Measurements from ENCODE around the gene ATP6V1G3. TPM values are rescaled to one million over a fixed set of nuclear protein-coding genes. Genes with fewer than 3 reads are reported as not detected.

The ATP6V1G3 gene
- total and polyA plus RNA-seq, 8 donors = not detected

DNA sequence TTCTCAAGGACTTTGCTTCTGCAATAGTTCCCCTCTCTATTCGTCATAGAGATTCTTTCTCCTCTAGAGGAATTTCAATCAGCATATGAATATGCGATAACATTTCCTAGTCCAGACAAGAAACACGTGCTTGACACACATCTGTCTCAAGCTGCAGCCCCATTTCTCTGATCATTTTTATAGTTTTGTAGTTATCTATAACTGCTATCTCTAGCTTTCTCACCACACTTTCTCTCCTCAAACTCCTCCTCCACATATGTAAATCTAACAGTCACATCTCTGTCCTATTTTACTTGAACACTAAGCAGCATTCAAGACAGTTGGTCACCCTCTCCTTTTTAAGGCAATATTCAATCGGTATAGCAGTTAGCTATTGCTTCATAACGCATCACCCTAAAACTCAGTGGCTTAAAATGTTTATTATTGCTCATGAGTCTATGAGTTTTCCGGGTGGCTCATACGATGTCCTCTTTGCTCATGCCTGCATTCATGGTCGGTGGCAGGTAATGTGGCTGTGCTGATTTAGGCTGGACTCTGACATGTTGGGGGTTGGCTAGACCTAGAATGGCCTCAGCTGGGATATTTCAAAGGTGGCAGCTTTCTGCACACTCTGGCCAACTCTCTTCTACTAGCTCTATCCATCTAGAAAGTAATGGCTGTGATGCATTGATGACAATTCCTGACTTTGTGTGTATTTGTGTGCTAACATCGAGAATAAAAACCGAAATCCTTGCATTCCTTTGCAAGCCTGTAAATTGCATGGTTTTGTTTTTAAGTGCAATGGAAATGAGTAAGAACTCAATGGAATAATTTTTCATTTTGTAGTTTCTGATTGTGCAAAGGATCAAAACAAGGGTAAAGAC lies 20.6 kb downstream of the ATP6V1G3 start:
- FAIRE-seq = no peak
- WGBS, 2 donors = 78 to 88% methylated on average over 10 of the region's 10 CpGs
- no peak overlapping the region for H3K4me3 ChIP-seq

DNA sequence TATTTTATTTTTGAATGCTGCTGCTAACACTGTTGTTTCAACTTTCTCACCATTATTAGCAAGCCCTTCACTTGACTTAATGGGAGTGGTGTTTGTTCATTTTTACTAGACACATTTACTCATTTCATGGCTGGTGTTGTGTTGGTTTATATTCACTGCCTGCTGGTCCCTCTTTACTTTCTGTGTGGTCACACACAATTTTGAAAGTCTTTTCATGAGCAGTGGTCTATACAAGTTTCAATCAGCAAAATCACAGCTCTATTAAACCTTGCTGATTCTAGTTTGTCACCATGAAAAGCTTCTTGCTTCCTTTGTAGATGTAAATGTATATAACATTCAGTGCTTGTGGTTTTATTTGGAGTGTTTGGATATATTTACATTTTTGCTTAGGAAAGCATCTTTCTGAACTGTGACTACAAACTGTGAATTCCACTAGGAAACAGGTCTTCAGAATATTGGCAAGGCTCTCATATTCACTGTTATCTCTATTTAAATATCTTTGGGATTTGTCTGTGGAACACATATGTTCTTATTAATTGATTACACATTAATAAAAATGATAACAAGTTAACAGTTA lies 22.8 kb downstream of the ATP6V1G3 start:
- Histone ChIP-seq H3K9me3 (no peaks in the 10 kb centered on the region), H3K4me1 (no peaks in the 10 kb centered on the region), H3K27ac (no peak overlapping the region), H3K36me3 (no peaks in the 10 kb centered on the region), H3K27me3 (no peaks in the 10 kb centered on the region), H3K4me3 (no peak overlapping the region)
- ATAC-seq (no peak), FAIRE-seq (no peak), DNase-seq (no peak)
- intact Hi-C loops (cut with DNase I) = no loop called here
- TF ChIP-seq, protein P1, sequence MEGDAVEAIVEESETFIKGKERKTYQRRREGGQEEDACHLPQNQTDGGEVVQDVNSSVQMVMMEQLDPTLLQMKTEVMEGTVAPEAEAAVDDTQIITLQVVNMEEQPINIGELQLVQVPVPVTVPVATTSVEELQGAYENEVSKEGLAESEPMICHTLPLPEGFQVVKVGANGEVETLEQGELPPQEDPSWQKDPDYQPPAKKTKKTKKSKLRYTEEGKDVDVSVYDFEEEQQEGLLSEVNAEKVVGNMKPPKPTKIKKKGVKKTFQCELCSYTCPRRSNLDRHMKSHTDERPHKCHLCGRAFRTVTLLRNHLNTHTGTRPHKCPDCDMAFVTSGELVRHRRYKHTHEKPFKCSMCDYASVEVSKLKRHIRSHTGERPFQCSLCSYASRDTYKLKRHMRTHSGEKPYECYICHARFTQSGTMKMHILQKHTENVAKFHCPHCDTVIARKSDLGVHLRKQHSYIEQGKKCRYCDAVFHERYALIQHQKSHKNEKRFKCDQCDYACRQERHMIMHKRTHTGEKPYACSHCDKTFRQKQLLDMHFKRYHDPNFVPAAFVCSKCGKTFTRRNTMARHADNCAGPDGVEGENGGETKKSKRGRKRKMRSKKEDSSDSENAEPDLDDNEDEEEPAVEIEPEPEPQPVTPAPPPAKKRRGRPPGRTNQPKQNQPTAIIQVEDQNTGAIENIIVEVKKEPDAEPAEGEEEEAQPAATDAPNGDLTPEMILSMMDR (IDR thresholded peaks at IDR 0.05) = no peak

More for the DNA sequence above, 20.6 kb downstream of the ATP6V1G3 start:
- DNase-seq = no peak
- no peak overlapping the region for H3K27ac ChIP-seq
- ATAC-seq = no peak
- intact Hi-C loops (cut with DNase I) = no loop called here
- no peaks in the 10 kb centered on the region for H3K9me3 ChIP-seq
- no peaks in the 10 kb centered on the region for H3K36me3 ChIP-seq
- no peaks in the 10 kb centered on the region for H3K4me1 ChIP-seq
- H3K27me3 ChIP-seq = no peaks in the 10 kb centered on the region
- TF ChIP-seq, protein P1 (IDR thresholded peaks at IDR 0.05) = no peak

DNA sequence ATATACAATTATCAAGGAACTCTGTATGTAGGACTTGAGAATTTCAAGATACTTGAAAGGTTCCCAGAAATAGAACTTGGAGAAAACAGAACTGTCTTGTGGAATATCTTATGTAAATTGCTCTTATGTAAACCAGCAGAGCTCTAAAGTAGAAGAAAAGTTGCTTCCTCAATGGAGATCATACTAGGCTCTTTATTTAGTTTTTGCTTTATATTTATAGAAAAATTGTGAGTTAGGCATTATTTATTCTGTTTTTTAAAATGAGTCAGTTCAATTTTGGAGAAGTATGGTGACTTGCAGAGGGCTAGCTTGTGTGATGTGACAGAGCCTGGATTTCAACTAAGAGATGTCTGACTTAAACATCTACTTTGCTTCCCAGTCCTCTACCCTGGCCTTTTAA lies 40.4 kb downstream of the ATP6V1G3 start:
- Histone ChIP-seq H3K27ac (no peak overlapping the region), H3K9me3 (no peaks in the 10 kb centered on the region), H3K4me3 (no peak overlapping the region), H3K4me1 (no peaks in the 10 kb centered on the region), H3K27me3 (no peaks in the 10 kb centered on the region), H3K36me3 (no peaks in the 10 kb centered on the region)
- intact Hi-C loops (cut with DNase I) = no loop called here
- ATAC-seq = no peak
- FAIRE-seq = no peak
- TF ChIP-seq, protein P1 (IDR thresholded peaks at IDR 0.05) = no peak
- no peak for DNase-seq

DNA sequence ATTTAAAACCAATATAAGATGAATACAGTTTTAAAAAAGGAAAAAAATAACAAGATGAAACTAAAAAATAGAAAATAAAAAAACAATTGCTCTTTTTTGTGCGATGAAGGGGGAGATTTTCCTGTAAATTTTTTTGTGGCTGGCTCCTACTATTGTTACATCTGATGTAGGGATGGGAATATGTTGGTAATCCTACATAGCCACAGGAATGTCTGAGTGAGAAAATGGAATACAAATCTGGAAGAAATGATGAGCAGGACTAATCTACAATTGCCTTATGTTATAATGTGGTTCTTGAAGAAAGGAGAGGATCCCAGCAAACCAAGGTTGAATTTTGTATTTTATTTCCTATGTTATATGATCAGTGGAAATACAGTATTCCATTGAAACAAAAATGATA lies 40.9 kb downstream of the ATP6V1G3 start:
- ATAC-seq = no peak
- H3K4me3 ChIP-seq = no peak overlapping the region
- H3K4me1 ChIP-seq = no peaks in the 10 kb centered on the region
- DNase-seq = no peak
- H3K27ac ChIP-seq = no peak overlapping the region
- intact Hi-C loops (cut with DNase I) = no loop called here
- H3K36me3 ChIP-seq = no peaks in the 10 kb centered on the region
- 85 to 90% methylated on average over 1 of the region's 1 CpG for WGBS, 2 donors
- H3K27me3 ChIP-seq = no peaks in the 10 kb centered on the region
- H3K9me3 ChIP-seq = no peaks in the 10 kb centered on the region
- TF ChIP-seq, protein P1 (IDR thresholded peaks at IDR 0.05) = no peak
- no peak for FAIRE-seq

DNA sequence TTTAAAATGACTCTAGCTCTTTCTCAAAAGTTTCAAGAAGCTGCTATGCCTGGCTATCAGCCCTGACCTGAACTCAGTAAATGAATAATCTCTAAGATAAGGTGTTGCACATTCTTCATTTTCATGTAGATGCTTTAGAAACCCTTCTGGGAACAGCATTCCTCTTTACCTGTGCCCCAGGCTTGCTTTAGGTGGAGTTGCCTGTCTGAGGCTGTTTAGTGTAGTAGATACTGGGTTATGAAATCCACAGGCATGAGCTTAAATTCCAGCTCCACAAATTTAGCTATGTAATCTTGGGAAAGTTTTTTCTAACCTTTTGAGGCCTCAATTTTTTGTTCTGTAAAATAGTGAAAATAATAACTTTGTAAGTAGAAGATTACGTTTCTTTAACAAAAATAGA lies 41.6 kb downstream of the ATP6V1G3 start:
- WGBS, 2 donors = 78 to 87% methylated on average over 1 of the region's 1 CpG

More for the DNA sequence above, 41.6 kb downstream of the ATP6V1G3 start:
- intact Hi-C loops (cut with DNase I) = no loop called here
- Histone ChIP-seq H3K4me1 (no peaks in the 10 kb centered on the region), H3K27me3 (no peaks in the 10 kb centered on the region), H3K36me3 (no peaks in the 10 kb centered on the region), H3K27ac (no peak overlapping the region), H3K9me3 (no peaks in the 10 kb centered on the region), H3K4me3 (no peak overlapping the region)
- ATAC-seq (no peak), FAIRE-seq (no peak), DNase-seq (no peak)
- TF ChIP-seq, protein P1 (IDR thresholded peaks at IDR 0.05) = no peak
